ENCODE results near the gene ATP8A2.

Gene ATP8A2

DNA sequence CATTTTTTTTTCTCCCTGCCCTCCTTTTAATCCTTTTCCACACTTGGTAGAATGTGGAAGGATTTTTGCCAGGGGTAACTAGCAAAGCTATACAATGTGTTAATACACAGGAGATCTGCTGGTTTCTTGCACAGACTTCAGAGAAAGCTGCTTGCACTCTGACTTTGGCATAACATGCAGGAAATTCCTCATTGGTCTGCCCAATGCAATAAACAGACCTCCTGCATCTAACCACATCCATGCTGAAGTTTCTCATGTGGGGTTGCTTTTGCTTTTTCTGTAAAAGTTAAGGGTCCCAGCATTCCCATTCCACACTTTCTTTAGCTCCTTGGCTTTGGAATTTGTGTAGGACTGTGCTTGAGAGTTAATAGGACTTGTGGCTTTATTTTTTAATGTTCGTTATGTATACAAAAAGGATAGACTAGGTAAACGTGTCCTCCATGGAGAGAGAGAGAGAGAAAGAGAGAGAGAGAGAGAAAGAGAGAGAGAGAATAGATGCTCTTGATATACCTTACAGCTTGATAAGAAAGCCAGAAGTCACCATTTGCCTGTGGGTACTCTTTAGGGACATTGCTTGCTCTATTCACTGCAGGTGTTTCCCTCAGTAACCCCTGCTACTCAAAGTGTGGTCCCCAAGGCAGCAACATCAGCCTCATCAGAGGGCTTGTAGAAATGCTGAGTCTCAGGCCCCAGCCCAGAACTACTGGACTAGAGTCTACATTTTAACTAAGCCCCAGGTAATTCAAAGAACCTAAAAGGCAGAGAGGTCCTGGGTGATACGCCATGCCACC is 509.6 kb downstream of the ATP8A2 start:
- TF ChIP-seq, protein P1, sequence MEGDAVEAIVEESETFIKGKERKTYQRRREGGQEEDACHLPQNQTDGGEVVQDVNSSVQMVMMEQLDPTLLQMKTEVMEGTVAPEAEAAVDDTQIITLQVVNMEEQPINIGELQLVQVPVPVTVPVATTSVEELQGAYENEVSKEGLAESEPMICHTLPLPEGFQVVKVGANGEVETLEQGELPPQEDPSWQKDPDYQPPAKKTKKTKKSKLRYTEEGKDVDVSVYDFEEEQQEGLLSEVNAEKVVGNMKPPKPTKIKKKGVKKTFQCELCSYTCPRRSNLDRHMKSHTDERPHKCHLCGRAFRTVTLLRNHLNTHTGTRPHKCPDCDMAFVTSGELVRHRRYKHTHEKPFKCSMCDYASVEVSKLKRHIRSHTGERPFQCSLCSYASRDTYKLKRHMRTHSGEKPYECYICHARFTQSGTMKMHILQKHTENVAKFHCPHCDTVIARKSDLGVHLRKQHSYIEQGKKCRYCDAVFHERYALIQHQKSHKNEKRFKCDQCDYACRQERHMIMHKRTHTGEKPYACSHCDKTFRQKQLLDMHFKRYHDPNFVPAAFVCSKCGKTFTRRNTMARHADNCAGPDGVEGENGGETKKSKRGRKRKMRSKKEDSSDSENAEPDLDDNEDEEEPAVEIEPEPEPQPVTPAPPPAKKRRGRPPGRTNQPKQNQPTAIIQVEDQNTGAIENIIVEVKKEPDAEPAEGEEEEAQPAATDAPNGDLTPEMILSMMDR (IDR thresholded peaks at IDR 0.05; ENCODE audit: extremely low read depth, missing control alignments), result no peak
- no peak for DNase-seq (ENCODE audit: low spot score)

DNA sequence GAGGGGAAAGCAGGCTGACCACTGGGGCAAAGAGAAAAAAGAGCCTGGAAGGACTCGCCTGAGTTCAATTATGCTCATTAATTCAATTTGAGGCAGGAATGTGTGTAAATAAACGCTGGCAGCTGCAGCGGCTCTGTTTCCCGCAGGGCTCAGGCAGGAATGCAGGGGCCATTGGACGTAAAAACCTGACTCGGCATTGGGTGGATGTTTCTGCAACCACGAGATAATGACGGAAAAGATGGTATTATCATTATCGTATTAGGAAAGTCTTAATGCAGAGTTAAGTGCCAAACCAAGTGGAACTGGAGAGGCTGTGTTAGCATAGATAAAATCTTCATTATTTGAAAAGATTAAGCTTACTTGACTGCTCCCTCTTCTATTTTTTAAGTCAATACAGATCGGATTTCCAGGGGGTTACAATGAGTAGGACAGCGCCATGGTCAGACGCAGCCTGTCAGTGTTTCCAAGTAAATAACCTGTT is 510.2 kb downstream of the ATP8A2 start:
- DNase-seq (ENCODE audit: low spot score), result no peak
- TF ChIP-seq, protein P1 (IDR thresholded peaks at IDR 0.05; ENCODE audit: extremely low read depth, missing control alignments), result no peak

GRCh38 chr13:25882466-25883357 is 510.9 kb downstream of the ATP8A2 start:
- no peak for DNase-seq (ENCODE audit: low spot score)
- TF ChIP-seq, protein P1 (IDR thresholded peaks at IDR 0.05; ENCODE audit: extremely low read depth, missing control alignments), result no peak

- no peak for DNase-seq (ENCODE audit: low spot score)
- TF ChIP-seq, protein P1 (IDR thresholded peaks at IDR 0.05; ENCODE audit: extremely low read depth, missing control alignments), result no peak
Measured at GRCh38 chr13:25885418-25885817, 513.6 kb downstream of the ATP8A2 start.

GRCh38 chr13:25886438-25887214 is 514.9 kb downstream of the ATP8A2 start:
- TF ChIP-seq, protein P1 (IDR thresholded peaks at IDR 0.05; ENCODE audit: extremely low read depth, missing control alignments), result no peak
- no peak for DNase-seq (ENCODE audit: low spot score)

GRCh38 chr13:25887962-25888655 is 516.3 kb downstream of the ATP8A2 start:
- DNase-seq (ENCODE audit: low spot score), result no peak
- TF ChIP-seq, protein P1 (IDR thresholded peaks at IDR 0.05; ENCODE audit: extremely low read depth, missing control alignments), result no peak
